GM21528 (cell line): ENCODE results near the gene BAK1.

Source experiments
- ATAC-seq: cut with Tn5 transposase; IDR thresholded peaks from one replicate; pipeline ENCODE4 v1.9.1; 2021; ENCODE audit warnings: mild to moderate bottlenecking, moderate library complexity; ENCODE audit not compliant: unreplicated experiment, low FRiP score

BAK1 gene

DNA sequence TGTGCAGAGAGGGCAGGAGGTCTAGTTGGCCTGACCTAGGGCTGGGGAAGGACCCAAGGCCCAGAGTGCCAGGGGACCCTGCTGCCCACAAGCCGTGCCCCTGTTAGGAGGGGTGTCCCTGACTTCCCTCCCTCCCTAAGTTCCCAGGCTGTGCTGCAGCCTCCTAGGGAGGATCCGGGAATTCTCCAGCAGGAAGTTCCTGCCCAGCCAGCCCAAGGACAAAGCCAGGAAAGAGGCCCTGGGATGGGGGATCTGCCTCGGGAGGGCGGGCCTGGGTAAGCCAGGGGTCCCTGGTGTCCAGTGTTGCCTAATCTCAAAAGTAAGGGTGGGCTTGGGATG lies 9.3 kb upstream of the BAK1 start:
- ATAC-seq: no peak

DNA sequence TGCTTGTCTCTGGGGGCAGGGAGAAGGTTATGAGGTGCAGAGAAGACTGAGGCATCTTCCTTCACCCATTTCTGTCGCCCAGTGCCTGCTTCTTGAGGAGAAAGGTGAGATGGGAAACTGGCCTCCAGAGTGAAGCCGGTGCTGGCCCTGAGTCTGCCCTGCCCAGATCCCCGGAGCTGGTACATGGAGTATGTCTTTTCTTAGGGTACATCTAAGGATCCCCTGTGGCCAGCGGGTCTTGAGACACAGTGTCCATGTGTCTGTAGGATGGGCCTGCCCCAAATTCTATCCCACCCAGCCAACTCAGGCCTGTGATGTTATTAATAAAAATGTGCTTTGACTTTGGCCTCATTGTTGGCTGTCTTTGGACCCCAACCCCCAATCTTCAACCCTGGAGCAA lies 8.8 kb upstream of the BAK1 start:
- no peak for ATAC-seq

DNA sequence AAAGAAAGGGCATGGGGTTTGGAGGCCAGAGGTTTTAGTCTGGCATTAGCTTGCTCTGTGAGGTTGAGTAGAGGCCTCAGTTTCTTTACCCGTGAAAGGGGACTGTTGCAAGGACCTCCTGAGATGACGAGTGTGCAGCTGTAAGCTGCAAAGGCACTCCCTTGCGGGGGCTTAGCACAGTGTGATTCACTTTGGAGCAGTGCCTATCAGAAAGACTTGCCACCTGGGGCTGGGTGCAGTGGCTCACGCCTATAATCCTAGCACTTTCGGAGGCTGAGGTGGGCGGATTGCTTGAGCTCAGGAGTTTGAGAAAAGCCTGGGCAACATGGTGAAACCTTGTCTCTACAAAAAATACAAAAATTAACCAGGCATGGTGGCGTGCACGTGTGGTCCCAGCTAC lies 7.5 kb upstream of the BAK1 start:
- ATAC-seq: no peak

DNA sequence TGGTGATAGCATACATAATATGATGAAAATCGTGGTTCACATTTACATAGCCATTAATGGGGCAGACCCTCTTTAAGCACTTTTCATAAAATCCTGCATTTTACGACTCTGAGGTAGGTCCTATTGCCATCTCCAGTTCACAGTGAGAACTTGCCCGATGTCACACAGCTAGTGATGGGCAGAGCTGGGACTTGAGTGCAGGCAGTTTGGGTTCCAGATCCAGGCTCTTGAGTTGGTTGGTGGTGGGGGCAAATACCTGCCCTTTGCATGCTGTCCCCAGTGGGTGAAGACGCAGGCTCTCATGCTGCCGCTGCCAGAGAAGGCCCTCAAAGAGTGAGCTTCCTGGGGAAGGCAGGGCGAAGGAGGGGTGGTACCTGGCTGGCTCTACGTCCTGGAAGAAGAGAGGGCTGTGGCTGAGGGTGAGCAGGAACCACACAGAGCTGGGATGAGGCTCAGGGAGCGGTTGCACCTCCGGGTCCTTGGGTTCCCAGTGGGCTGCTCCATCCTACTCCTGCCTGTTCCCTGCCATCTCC lies 6.1 kb upstream of the BAK1 start:
- no peak for ATAC-seq

DNA sequence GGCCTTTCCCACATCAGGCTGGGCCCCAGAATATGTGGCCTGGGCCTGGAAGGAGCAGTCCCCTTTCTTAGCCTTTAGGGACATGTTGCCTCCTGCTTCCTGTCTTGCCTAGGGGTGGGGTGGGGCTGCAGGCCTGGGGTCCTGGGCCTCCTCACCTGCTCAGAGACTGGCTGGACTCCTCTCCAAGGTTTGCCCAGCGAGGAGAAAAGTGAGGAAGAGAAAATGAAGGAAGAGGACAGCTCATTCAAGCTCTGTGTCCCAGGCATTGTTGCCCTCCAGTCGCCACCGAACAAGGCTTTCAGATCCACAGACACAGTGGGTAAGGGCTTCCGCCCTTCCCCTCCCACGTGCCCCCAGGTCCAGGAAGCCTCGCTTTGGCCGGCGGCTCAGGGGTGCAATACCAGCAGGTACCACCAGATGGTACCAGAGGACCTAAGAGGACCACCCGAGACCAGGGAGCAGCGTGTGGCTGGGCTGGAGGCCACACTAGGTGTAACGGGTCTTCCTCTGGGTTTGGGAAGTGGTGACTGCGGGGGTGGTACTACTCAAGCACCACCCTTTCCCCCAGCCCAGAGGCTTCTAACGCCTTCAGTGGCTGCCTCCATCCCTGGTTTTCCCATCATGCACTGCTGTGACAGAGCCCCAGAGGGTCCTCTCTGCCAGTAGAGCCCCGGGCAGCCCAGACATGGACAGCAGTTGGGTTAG lies 5.5 kb upstream of the BAK1 start:
- peak; percentile 69 for ATAC-seq

DNA sequence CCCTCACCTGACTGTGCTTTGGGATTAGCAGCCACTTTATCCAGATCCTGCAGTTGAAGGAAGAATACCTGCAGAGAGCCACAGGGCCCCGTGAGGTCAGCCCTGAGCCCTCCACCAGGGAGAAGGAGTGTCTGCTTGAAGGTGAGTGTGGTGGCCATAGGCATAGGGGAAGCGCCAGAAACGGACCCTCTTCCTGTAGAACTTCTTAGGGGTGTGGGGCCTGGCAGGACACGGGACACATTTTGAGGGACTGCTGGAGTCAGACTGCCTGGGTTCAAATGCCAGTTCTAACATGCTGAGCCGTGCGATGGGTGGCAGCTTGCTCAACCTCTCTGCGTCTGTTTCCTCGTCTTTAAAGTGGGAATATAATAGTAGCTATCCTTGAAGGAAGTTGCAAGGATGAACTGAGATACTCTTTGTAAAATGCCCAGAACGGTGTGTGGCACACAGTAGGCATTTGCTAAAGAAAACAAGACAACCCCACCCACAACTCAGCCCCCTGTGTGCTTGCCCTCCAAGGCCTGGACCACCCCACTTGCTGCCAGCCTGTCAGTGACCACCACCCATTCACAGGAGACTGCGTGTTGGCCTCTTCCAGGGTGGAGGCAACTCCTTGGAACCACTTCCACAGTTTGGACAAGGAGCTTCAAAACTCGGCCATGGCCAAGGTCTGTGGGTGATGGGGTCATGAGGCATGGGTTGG lies 4.8 kb upstream of the BAK1 start:
- ATAC-seq: no peak

DNA sequence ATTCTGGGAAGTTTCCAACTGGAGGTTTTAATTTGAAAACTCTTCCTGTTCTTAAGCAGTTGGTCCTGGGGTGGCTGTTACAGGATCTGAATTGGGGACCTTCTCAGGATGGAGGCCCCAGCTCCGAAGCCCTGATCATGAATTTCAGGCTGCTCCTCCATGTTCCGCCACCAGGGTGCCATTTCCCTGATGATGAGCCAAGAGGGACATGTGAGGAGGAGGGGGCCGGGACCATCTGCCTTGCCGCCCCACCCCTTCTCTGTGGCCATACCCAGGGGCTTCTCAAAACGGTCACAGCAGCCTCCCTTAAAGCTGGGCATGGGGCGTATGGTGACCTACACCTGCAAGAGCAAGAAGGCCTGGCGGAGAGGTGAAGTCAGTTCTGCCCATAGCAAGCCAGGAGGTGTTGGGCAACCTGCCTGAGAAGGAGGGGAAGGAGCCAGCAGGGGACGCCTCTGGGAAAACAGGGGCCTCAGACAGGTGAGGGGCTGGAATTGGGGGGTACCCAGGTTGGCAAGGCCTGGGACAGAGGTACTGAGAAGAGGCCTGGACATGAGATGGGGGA lies 3.6 kb upstream of the BAK1 start:
- no peak for ATAC-seq

DNA sequence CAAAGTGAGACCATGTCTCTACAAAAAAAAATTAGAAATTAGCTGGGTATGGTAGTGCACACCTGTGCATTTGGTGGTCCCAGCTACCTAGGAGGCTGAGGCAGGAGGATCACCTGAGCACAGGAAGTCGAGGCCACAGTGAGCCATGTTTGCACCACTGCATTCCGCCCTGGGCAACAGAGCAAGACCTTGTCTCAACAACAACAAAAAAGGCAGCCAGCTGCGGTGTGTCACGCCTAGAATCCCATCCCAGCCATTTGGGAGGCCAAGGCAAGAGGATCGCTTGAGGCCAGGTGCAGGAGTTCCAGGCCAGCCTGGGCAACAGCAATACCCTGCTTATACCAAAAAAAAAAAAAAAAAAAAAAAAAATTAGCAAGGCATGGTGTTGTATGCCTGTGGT lies 1.1 kb upstream of the BAK1 start:
- ATAC-seq: no peak

DNA sequence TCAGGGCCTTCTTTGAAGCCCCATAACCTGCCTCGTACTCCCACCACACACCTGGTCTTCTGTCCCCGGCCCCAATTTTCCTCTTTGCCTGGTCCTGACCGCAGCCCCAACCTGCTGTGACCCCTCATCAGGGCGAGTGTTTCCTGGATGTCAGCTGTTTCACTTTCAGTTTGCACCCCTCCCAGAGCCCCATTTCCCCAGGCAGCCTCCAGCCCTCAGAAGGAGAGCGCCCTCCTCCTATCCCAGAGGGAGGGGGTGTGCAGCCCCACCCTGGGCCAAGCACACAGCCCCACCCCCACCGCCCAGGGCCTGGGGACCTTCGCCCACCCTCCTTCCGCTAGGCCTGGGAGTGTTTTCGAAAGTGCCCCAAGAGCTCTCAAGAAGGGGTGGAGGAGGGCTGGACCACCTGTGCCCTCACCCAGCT lies 1.5 kb downstream of the BAK1 start:
- ATAC-seq: no peak

DNA sequence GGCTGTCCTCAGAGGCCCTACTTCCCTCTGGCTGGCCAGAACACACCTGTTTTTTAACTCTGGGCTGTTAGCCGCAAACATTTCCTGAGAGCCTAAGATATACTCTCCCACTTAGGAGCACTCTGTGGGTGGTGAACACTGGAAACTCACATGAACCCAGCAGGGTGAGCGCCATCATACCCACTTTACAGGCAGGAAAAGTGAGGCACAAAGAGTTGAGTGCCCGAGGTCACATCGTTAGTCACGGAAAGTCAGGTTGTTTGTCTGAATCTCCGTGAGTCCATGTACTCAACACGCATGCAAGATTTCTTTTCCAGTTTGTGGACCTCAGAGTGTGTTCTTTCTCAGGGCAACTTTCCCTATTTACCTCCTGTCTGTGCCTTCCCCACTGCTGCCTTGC lies 1.9 kb downstream of the BAK1 start:
- no peak for ATAC-seq

DNA sequence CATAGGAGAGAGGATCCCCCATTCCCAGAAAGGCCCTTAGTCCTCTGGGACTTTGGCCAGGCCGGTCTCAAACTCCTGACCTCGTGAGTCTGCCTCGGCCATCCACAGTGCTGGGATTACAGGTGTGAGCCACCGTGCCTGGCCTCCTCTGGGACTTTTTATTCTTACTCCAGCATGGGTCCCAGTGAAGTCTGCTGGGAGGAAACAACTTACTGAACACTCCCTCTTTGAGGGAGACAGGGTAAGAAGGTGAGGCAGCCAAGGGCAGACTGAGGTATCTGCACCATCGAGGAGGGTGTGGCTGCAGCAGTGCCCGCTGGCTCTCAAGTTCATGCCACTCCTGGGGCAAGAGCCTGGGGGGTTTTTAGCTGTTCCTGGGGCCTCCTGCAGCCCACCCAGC lies 2.4 kb downstream of the BAK1 start:
- ATAC-seq: no peak

DNA sequence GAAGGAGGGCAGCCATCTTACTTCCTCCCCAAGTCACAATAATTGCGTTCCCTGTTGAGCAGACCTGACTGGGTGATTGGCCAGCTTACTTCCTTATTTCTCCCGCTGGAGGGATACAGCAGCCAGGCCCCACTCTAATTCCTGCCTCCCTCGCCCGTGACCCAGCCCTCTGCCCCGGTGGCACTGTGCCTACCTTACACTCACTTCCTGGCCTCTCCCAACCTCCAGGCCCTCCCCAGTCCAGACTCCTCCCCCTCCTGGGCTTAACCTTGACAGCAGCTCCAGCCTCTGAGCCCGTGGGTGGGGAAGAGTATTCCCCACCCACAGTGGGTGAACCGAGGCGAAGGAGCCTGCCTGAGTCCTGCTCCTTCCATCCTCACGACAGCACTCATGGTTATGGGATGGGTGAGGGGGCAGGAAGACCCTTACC lies 3.0 kb downstream of the BAK1 start:
- no peak for ATAC-seq

DNA sequence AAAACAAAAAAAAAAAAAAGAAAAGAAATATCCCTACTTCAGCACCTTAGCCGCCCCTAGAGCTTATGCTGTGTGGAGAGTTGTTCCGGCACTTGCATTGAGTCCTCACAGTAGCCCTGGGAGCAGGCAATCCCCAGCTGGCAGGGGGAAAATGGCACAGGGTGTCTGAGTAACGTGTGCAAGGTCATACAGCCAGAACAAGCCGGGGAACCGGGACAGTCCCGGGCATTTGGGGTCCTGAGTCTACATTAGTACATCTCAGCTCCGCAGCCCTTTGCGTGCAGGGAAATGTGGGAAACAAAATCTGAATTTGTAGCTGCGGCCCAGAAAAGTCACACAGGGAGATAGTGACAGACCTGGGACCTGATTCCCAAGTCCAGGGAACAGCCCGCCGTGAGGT lies 3.4 kb downstream of the BAK1 start:
- no peak for ATAC-seq

DNA sequence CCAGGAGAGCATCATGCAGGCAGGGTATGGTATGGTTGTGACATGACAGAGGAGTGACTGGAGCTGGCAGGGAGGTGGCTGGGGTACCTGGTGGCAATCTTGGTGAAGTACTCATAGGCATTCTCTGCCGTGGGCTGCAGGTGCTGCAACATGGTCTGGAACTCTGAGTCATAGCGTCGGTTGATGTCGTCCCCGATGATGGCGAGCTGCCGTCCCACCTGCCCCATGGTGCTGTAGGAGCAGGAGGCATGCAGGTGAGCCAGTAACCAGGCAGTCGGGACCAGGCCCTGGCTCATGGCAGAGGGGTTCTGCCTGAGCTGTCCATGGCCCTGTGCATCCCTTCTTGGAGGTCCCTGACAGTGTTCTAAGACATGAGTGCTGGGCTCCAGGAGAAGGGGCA lies 4.9 kb downstream of the BAK1 start:
- ATAC-seq: no peak

DNA sequence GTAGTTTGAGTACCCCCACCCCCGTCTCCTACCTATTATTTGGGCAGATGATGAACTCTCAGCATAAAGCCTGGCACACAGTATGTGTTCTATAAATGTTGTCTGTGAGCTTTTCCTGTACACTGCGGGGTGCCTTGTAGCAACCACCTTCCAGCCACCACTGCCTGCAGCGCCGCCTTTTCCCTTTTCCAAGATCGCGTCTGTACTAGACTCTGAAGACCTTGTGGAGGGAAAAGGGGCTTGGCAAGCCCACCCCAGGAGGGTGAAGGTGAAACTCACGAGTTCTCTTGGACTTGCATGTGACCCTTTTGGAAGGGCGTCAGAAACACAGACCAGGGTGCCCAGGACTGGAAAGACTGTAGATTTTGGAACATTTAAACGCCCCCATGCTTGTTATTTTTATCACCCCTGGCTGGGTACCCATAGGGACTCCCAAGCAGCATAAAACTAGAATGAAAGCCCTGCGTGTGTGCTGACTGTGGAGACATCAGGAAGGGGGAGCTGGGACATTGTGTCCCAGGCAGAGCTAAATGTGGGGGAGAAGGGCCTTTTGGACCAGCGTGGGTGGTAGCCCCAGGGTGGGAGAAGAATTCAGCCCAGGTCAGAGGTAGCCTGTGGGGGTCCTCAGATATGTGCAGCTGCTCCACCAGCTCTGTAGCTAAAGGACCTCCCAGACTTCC lies 8.3 kb downstream of the BAK1 start:
- ATAC-seq: no peak

DNA sequence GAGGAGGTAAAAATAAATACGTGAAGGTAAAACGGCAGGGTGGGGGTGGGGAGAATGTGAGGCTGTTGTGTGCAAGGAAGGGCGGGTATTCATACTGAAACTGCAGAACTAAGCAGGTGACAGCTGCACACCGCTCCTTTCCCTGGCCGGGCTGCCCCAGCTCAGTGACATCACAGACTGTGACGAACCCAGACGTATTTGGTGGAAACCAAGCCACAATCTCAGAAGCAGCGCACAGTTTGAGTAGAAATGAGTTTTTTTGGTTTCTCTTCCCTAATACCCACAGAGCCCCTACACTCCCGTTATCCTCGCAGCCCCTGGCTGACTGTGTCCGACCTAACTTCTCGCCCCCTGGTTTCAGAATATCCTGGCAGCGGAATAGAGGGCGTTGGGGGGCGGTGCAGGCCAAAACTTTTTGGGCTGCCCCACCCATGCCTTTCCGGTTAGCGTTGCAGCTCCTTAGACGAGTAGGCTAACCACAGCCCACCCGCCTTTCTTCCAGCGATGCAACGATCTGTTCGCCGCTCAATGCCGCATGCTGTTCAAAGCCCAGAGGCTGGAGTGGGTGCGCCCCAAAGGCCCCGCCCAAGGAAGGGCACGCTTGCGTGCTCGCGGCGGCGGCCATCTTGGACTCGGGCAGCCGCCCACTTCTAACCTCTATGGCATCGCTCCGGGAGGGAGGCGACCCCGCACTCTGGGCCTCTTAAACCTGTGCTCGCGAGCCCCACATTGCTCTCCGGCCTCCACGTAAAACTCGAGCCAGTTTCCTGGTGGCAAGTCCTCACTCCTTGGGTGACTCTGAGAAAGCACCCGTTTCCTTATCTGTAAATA lies 9.1 kb downstream of the BAK1 start:
- peak; percentile 75 for ATAC-seq

DNA sequence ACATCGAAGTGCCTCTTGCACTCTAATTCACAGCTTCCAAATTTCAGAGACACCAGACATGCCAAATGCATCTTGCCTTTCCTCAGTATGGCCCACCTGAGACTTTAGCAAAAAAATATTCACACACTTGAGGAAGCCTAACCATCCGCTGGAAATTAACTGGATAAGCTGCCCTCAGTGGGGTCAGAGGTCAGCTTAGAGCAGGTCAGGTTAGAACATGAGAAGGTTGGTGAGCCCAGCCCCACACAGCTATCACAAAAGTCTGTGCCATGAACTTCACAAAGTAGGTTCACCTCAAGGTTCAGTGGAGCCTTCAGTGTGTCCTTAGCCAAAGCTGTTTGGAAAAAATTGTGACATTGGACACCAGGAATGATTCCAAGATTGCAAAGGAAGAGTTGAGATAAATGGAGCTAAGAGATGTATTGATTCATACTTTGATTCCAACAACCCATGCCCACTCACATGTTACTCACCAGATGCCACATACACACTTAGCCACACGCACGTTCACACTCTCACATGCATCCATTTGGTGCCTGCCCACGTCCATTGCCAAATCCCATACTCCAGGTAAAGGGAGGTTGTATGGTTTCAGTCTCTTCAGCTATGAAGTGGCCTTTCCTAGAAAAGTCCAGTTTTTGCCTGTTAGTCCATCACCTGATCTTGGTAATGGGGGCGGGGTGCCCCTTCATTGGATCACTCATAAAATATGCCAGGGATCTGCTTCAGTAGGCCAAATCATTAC lies 11.1 kb downstream of the BAK1 start:
- ATAC-seq: no peak

DNA sequence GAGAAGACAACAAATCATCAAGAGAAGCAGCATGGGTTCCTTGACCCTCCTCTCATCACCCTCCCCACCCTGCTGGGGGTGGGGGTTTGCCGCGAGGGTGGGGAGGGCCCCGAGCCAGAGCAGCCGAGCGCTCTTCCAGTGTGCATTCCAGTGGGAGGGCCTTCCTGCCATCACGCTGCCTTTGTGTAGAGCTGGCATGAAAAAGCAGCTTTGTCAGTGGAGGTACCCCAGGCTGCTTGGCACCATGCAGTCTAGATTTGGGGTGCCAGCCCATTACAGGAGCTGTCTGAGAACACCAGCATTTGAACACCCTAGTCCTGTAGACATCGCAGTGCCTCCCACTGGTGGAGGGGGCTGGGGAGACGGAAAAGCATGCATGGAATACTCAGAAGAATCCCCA lies 12.2 kb downstream of the BAK1 start:
- no peak for ATAC-seq

DNA sequence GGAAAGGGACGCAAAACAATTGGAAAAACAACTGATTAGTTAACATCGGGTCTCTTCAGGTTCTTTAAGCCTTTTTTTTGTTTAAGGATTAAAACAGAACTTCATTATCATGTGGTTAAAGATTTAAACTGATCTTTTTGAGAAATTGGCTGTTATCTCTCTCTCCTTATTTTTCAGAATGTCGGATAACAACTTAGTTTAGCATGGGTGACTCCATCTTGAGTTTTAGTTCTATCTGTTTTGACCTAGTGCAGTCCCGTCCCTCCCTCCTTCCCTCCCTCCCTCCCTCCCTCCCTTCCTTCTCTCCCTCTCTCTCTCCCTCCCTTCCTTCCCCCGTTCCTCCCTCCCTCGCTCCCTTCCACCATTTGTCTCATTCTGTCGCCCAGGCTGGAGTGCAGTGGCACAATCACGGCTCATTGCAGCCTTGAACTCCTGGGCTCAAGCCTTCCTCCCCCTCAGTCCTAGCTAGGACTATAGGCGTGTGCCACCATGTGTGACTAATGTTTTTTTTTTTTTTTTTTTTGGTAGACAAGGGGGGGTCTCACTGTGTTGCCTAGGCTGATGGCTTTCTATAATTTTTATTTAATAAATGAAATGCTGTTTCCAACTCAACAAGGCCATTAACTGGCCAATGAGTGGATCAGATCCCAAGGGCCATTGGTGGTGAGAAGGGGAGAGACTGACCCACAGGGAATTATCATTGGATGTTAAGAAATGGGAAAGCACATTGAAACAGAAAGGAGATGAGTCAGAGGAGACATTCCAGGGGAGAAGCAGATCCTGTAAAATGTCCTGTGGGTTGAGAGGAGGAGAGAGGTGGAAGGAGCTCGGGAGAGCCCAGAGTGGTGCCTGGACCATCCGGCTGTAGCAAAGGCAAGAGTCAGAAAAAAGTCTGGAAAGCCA lies 13.6 kb downstream of the BAK1 start:
- no peak for ATAC-seq
